Heart right ventricle (tissue), 16 donors: ENCODE data around the gene MRTFA. TPM values are rescaled to one million over a fixed set of nuclear protein-coding genes. Genes with fewer than 3 reads are reported as not detected.

Experiments used
- ATAC-seq, 8 donors: fragments of 200-7000 bp; cut with Tn5 transposase; one replicate each; pipeline ENCODE4 v1.9.1; 2020; ENCODE audit warnings: mild to moderate bottlenecking in 8 of 8, moderate library complexity in 8 of 8, moderate number of reproducible peaks in 1 of 8
- DNase-seq, 2 donors: peaks; one replicate each; pipeline ENCODE4 v3.0.0-alpha.2; 2020
- H3K27ac ChIP-seq, 10 donors: fragments of 200-600 bp; sonication (generic) in 2 of 10; one replicate each; pipeline versions ENCODE4 v1.5.0 to v1.8.0; 2020 to 2022; ENCODE audit warnings: mild to moderate bottlenecking in 3 of 10
- H3K27me3 ChIP-seq, 7 donors: fragments of 200-600 bp; one replicate each; pipeline ENCODE4 v1.8.0; 2021 to 2022; ENCODE audit warnings: mild to moderate bottlenecking in 2 of 7
- H3K36me3 ChIP-seq, 9 donors: fragments of 200-600 bp; sonication (generic) in 1 of 9; one replicate each; pipeline versions ENCODE4 v1.5.0 to v1.8.0; 2020 to 2022; ENCODE audit warnings: mild to moderate bottlenecking in 2 of 9
- H3K4me1 ChIP-seq, 9 donors: fragments of 200-600 bp; sonication (generic) in 1 of 9; one replicate each; pipeline versions ENCODE4 v1.5.0 to v1.8.0; 2020 to 2022; ENCODE audit warnings: mild to moderate bottlenecking in 4 of 9
- H3K4me3 ChIP-seq, 10 donors: fragments of 200-600 bp; sonication (generic) in 2 of 10; one replicate each; pipeline versions ENCODE4 v1.5.0 to v1.8.0; 2020 to 2022; ENCODE audit warnings: mild to moderate bottlenecking in 7 of 10, moderate library complexity in 2 of 10
- H3K9me3 ChIP-seq, 11 donors: fragments of 200-600 bp in 10 of 11; sonication (generic) in 2 of 11; one replicate each; pipeline versions ENCODE4 v1.5.0 to v1.8.0; 2013 to 2022; ENCODE audit warnings: mild to moderate bottlenecking in 2 of 11, control low read depth in 1 of 11, moderate library complexity in 1 of 11
- CTCF ChIP-seq, 9 donors: fragments of 200-600 bp; sonication (generic) in 2 of 9; IDR thresholded peaks; one replicate each; pipeline versions ENCODE4 v1.5.0 to v1.8.0; 2021 to 2022; ENCODE audit warnings: antibody characterized with exemption in 9 of 9, mild to moderate bottlenecking in 5 of 9, moderate library complexity in 1 of 9
- WGBS, 2 donors: extraction: QIAGEN DNeasy Blood & Tissue Kit; methylation state at CpG; one replicate each; pipeline ENCODE4 v1.1.7; 2013; ENCODE audit warnings: inconsistent platforms in 1 of 2; 5-methylcytosine and 5-hydroxymethylcytosine counted together
- intact Hi-C, 10 donors: fragments of 100-400 bp; cut with DNase I; formaldehyde crosslinking; loops; one replicate each; pipeline versions ENCODE4 v1.11.1 to v1.14.2; 2022
- long read RNA-seq, 3 donors: library from polyadenylated mRNA; unstranded; transcript quantifications; one replicate each; pipeline ENCODE4 v2.0.0, GENCODE V29; 2020 to 2021
- polyA plus RNA-seq, 2 donors: library from polyadenylated mRNA; stranded (reverse); fragments of 200-250 nt; gene quantifications; one replicate each; pipeline ENCODE4 v1.2.3, GENCODE V29; 2013
- total RNA-seq, 10 donors: library from RNA; stranded (reverse); fragmentation: NEBNext Ultra II Directional in 3 of 10; extraction: Animal tissue kit (Norgen Biotek cat#: 25700) in 3 of 10; gene quantifications; one replicate each; pipeline versions ENCODE4 v1.2.1 to v1.2.4, GENCODE V29; 2021 to 2023
- donor health status: Arrhythmogenic right ventricular cardiomyopathy.
- donor health status: ischemic (EF 13 %, LVEDD 7.1; RV severe dilation, severe dysfunction).
- donor health status: healthy with polysubstance abuse.
- donor health status: DM: no; HTN: yes; CAD: no.
- donor health status: DM: no; HTN: no; CAD: no.
- donor health status: ischemic (EF 25% LVEDD 6.9; RV normal size, moderate dysfunction).
- donor health status: ischemic (EF 25% LVEDD 5.7; RV mildly dilated, moderate dysfunction).
- donor health status: healthy.
- donor health status: DM: yes; HTN: yes; CAD: no.
- donor health status: Ischemic cardiomyopathy.
- donor health status: ischemic (EF 35%, LVEDD 5.7; RV mildly dilated, moderate dysfunction).
- donor health status: nonischemic (EF 11% LVEDD 7.7; RV severe dilation, severe dysfunction).
- donor health status: DM: yes; HTN: yes; CAD: no.
- donor health status: PGD.
- donor health status: ischemic (EF 29% LVEDD 5.4; RV normal size, mild dysfunction).
- donor health status: nonischemic (EF 23%, LVEDD 6.1; RV moderate dilation, normal function).

Gene MRTFA
- total RNA-seq (10 to 100 TPM; 13.2 to 30.9 (median 18.5) TPM), polyA plus RNA-seq (10 to 100 TPM; 19.1 to 24.6 TPM)
- long read RNA-seq, donor 1, partial matches to known transcripts = 5 of 12 reads
- long read RNA-seq, donor 1, other reads (novel, unspliced or antisense) = 7 of 12 reads
- long read RNA-seq, donor 2, partial matches to known transcripts = 3 of 7 reads
- long read RNA-seq, donor 2, other reads (novel, unspliced or antisense) = 4 of 7 reads
- long read RNA-seq, donor 3, partial matches to known transcripts = 5 of 12 reads
- long read RNA-seq, donor 3, other reads (novel, unspliced or antisense) = 5 of 12 reads

- 0% methylated on average over 74 to 82 of the region's 82 CpGs for WGBS, 2 donors
- peak; percentile 96 to 98 (median 98) for ATAC-seq
- Histone ChIP-seq H3K9me3 (no peaks in the 10 kb centered on the region), H3K4me1 (peaks cover 3 to 52% (median 33%) of the 10 kb centered on the region in 9 donors), H3K36me3 (no peaks in the 10 kb centered on the region), H3K4me3 (peak within 1 kb of the TSS; percentile 65 to 99 (median 93)), H3K27ac (peak within 1 kb of the TSS; percentile 83 to 94 (median 92)), H3K27me3 (no peaks in the 10 kb centered on the region)
- intact Hi-C loops = loop anchor here in 2 of 10 donors (5.0 kb wide), 1 partner anchor 104 kb away; no protein-coding TSS in a partner anchor
- TF ChIP-seq CTCF (IDR thresholded peaks at IDR 0.05) = peak in 1 of 9 donors; percentile 19
- DNase-seq = peak; percentile 100
Measured at GRCh38 chr22:40636380-40637182, at the start of gene MRTFA. TSS of gene MRTFA (minus strand) at chr22:40636719.

- 93 to 98% methylated on average over 3 of the region's 3 CpGs for WGBS, 2 donors
- Histone ChIP-seq H3K4me3 (no peak overlapping the region), H3K27me3 (peaks cover 0 to 2% (median 0%) of the 10 kb centered on the region in 7 donors), H3K9me3 (no peaks in the 10 kb centered on the region), H3K27ac (no peak overlapping the region), H3K36me3 (no peaks in the 10 kb centered on the region), H3K4me1 (peaks cover 0 to 23% (median 11%) of the 10 kb centered on the region in 9 donors)
- intact Hi-C loops = loop anchor here in 2 of 10 donors (10.0 kb wide), 2 partner anchors 69 to 209 kb away; no protein-coding TSS in a partner anchor
- TF ChIP-seq CTCF (IDR thresholded peaks at IDR 0.05) = no peak
- ATAC-seq = no peak
- no peak for DNase-seq
Measured at GRCh38 chr22:40685406-40685805, 48.9 kb upstream of the MRTFA start.

GRCh38 chr22:40684728-40685127, 48.2 kb upstream of the MRTFA start:
- ATAC-seq (no peak), DNase-seq (no peak)
- TF ChIP-seq CTCF (IDR thresholded peaks at IDR 0.05) = no peak
- 57 to 67% methylated on average over 9 of the region's 9 CpGs for WGBS, 2 donors
- no peak overlapping the region for H3K27ac ChIP-seq
- H3K27me3 ChIP-seq = peaks cover 0 to 9% (median 0%) of the 10 kb centered on the region in 7 donors
- H3K9me3 ChIP-seq = no peaks in the 10 kb centered on the region
- no peaks in the 10 kb centered on the region for H3K36me3 ChIP-seq
- intact Hi-C loops = loop anchor here in 4 of 10 donors (5.0 to 10.0 kb wide), 4 partner anchors 70 to 210 kb away; no protein-coding TSS in a partner anchor
- peaks cover 0 to 30% (median 14%) of the 10 kb centered on the region in 9 donors for H3K4me1 ChIP-seq
- H3K4me3 ChIP-seq = no peak overlapping the region

GRCh38 chr22:40681451-40681850, 44.9 kb upstream of the MRTFA start:
- TF ChIP-seq CTCF (IDR thresholded peaks at IDR 0.05) = no peak
- Histone ChIP-seq H3K9me3 (no peaks in the 10 kb centered on the region), H3K36me3 (no peaks in the 10 kb centered on the region), H3K27ac (no peak overlapping the region), H3K4me1 (peaks cover 6 to 43% (median 25%) of the 10 kb centered on the region in 9 donors), H3K27me3 (peaks cover 0 to 22% (median 0%) of the 10 kb centered on the region in 7 donors), H3K4me3 (no peak overlapping the region)
- intact Hi-C loops = loop anchor here in 4 of 10 donors (5.0 to 10.0 kb wide), 4 partner anchors 73 to 213 kb away; no protein-coding TSS in a partner anchor
- WGBS, 2 donors = 95 to 97% methylated on average over 19 of the region's 19 CpGs
- ATAC-seq (no peak), DNase-seq (no peak)
